ENCODE measurements around the gene ZBTB2.

- TF ChIP-seq SUZ12 (IDR thresholded peaks at IDR 0.05; ENCODE audit: extremely low read depth, insufficient read depth, insufficient read length) (no peak), YY1 (IDR thresholded peaks at IDR 0.05; ENCODE audit: insufficient read depth, insufficient read length) (no peak), ZNF274 (IDR thresholded peaks at IDR 0.05; ENCODE audit: low read depth, low read length) (no peak)
Measured at GRCh38 chr6:151352410-151353396, 38.7 kb downstream of the ZBTB2 start.
